Astrocyte of the cerebellum (primary cell): Measurements from ENCODE around the gene TCF4.

Experiments
- DNase-seq: peaks from one replicate; pipeline ENCODE4 v3.0.0-alpha.2; 2011; ENCODE audit warnings: low read depth
- H3K4me3 ChIP-seq: 2 replicates; pipeline ENCODE4 v1.5.1; 2011; ENCODE audit warnings: mild to moderate bottlenecking, low read depth, low read length, moderate library complexity
- in situ Hi-C: cut with HindIII; loops from 2 replicates; pipeline ENCODE4 v1.10.0; 2017; ENCODE audit warnings: low sequenced_read_pairs
- TF ChIP-seq, protein P1 (sequence below): IDR thresholded peaks from 2 replicates; pipeline ENCODE4 v1.5.1; 2012; ENCODE audit warnings: low read length, low read depth, moderate library complexity, mild to moderate bottlenecking; ENCODE audit errors: missing control alignments

The TCF4 gene

DNA sequence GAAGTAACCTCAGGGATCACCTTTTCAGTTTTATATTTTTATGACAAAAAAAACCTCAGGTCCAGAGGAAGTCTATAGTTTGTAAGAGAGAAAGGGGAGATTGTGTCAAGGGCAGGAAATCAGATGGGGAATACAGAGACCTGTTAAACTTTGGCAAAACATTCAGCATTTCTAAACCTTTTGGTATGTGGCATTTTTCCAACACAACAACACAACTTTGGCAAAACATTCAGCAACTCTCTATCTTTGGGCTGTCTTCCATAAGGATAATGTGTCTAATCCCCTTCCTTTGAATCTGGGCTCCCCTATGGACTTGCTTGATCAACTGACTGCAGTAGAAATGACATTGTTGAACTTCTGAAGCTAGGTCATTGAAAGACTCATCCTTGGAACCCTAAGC lies 408.2 kb downstream of the TCF4 start:
- TF ChIP-seq, protein P1, sequence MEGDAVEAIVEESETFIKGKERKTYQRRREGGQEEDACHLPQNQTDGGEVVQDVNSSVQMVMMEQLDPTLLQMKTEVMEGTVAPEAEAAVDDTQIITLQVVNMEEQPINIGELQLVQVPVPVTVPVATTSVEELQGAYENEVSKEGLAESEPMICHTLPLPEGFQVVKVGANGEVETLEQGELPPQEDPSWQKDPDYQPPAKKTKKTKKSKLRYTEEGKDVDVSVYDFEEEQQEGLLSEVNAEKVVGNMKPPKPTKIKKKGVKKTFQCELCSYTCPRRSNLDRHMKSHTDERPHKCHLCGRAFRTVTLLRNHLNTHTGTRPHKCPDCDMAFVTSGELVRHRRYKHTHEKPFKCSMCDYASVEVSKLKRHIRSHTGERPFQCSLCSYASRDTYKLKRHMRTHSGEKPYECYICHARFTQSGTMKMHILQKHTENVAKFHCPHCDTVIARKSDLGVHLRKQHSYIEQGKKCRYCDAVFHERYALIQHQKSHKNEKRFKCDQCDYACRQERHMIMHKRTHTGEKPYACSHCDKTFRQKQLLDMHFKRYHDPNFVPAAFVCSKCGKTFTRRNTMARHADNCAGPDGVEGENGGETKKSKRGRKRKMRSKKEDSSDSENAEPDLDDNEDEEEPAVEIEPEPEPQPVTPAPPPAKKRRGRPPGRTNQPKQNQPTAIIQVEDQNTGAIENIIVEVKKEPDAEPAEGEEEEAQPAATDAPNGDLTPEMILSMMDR, result no peak
- peak; percentile 44 for DNase-seq
- no peak overlapping the region for H3K4me3 ChIP-seq
- in situ Hi-C loops, result no loop called here

DNA sequence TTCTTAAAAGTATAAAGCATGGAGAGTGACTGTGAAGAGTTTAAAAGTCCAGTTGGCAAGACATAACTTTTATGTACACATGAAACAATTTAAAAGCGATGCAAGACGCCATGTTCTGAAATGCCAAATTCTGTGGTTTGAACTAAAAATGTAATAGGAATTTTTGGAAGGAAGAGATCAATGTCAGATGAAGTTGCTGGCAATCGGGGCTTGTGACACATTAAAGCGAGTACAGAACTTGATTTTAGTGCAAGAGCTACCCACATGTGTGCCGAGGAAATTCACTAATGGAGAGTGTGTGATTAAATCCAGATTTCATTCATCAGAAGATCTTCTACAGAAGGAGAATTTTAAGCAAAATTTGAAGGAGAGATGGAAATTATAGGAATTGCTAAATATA lies 408.6 kb downstream of the TCF4 start:
- in situ Hi-C loops, result no loop called here
- no peak for DNase-seq
- TF ChIP-seq, protein P1, result no peak
- H3K4me3 ChIP-seq, result no peak overlapping the region

DNA sequence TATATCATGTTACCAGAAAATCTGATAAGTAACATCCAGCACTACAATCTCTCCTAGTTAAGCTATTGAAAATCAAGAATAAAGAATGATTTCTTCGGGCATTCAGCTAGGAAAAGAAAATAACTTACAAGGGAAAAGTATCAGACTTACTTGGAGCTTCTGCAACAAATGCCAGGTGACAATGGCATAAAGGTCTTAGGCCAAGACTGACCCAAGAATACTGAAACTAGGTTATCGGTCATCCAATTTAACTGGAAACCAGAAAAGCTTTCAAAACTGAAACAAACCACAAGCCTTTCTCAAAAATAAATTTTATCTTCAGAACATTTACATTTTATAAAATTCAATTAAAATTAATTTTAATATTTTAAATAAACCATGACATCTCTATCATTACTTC lies 414.7 kb downstream of the TCF4 start:
- in situ Hi-C loops, result no loop called here
- DNase-seq, result no peak
- H3K4me3 ChIP-seq, result no peak overlapping the region
- TF ChIP-seq, protein P1, result no peak
